ENCODE data around the gene ZP1.

DNA sequence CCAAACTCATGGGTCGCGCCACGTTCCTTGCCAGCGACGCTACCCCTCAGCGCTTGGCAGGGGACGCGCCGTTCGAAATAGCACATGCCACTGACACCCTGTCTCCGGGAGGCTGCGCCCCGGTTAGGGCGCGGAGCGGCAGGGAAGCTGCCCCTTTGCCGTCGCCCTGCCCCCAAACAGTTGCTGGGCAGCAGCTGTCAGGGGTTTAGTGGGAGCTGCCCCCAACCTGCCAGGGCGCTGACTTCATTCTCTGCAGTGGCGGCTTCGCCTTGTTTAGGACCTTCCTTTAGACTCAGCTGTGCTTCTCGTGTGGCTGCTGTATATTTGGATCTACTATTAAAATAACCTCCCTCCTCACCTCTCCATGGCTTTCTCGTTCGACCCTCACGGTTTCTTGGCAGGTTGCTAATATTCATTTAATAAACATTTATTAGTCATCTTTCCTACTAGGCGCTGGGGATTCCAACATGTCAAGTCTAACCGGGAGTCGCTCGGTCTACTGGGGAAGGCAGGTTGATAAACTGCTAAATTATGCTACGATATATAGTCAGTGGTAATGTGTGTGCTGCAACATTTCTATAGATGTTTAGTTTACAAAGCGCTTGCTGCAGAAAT, 47.4 kb downstream of the ZP1 start:
- TF ChIP-seq CTCF (IDR thresholded peaks at IDR 0.05; ENCODE audit: control extremely low read depth in 1 of 3, insufficient read depth in 1 of 3, low read depth in 1 of 3, low read length in 3 of 3) (no peak), CHD2 (IDR thresholded peaks at IDR 0.05; ENCODE audit: low read length) (no peak), SIN3A (conservative IDR thresholded peaks at IDR 0.05 in 1 of 2, IDR thresholded peaks at IDR 0.05 in 1 of 2; ENCODE audit: low read depth in 1 of 2, low read length in 2 of 2) (no peak), POLR2AphosphoS5 (IDR thresholded peaks at IDR 0.05; ENCODE audit: low read depth, low read length) (no peak), GABPA (IDR thresholded peaks at IDR 0.05; ENCODE audit: borderline replicate concordance, insufficient read depth, low read length) (no peak), EZH2 (IDR thresholded peaks at IDR 0.05; ENCODE audit: low read depth, low read length, severe bottlenecking) (no peak), POLR2A (IDR thresholded peaks at IDR 0.05; ENCODE audit: control extremely low read depth in 1 of 2, low read depth in 2 of 2, low read length in 2 of 2) (no peak), BCL11A (IDR thresholded peaks at IDR 0.05; ENCODE audit: low read depth in 2 of 2, low read length in 2 of 2) (no peak), CEBPB (IDR thresholded peaks at IDR 0.05; ENCODE audit: low read depth, low read length) (no peak), SP2 (IDR thresholded peaks at IDR 0.05; ENCODE audit: low read length) (no peak), BACH1 (IDR thresholded peaks at IDR 0.05; ENCODE audit: low read length) (no peak), SIX5 (IDR thresholded peaks at IDR 0.05; ENCODE audit: low read depth, low read length) (no peak), EP300 (IDR thresholded peaks at IDR 0.05; ENCODE audit: borderline replicate concordance in 1 of 2, low read depth in 2 of 2, low read length in 2 of 2) (no peak)
